Measurements from ENCODE around the gene DLGAP5. TPM values are rescaled to one million over a fixed set of nuclear protein-coding genes. Genes with fewer than 3 reads are reported as not detected.

The DLGAP5 gene
- total and polyA plus RNA-seq, 2 of the 13 experiments (the other 11 are each of a cell fraction or from before 2014, with no cell fraction given), result 7.7 to 55.8 TPM

DNA sequence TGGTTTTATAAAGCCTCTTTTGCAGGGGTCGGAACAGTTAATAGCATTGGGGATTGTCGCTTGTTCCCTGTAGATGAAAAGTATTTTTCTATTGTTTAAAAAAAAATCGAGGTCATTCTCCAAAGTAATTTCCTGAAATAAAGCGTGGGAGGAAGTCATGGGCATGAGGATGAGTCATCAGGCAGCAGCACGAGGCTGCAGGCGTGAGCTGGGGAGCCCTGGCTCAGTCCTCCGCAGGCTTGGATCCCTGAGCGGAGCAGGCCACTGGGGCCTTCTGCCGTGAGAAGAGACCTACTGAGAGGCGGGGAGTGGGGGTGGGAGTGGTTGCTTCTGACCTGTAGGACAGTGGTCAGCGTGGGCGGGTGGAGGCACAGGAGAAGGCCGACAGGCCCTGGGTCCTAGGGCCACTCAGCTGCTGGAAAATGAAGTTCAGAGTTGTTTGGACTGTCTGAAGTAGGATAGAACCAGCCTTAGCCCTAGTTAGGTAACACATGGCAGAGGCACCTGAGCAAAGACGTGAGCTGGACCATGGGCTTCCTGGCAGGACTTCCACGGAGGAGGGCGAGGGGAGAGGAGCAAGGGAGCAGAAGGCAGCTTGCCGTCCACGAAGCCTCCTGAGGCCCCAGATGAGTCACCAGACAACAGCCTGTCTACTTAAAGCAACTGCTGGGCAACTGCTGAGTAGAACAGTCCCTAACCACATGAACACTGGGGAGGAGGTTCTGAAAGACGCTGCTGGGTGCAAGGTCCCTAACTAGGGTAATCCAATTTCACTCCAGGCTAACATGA lies 83.4 kb downstream of the DLGAP5 start (continued):
- TF ChIP-seq TBX2 (CRISPR knock-in tag; IDR thresholded peaks at IDR 0.05; ENCODE audit: borderline replicate concordance) (peak; percentile 75; the same call in 1 of the 2 replicates), ZNF543 (CRISPR knock-in tag; IDR thresholded peaks at IDR 0.05) (peak; percentile 70; the same call in 1 of the 2 replicates), JUND (CRISPR knock-in tag; IDR thresholded peaks at IDR 0.05) (peak; percentile 97), IRF2 (CRISPR knock-in tag; IDR thresholded peaks at IDR 0.05) (peak; percentile 23; the same call in 1 of the 2 replicates), ARHGAP35 (CRISPR knock-in tag; IDR thresholded peaks at IDR 0.05; ENCODE audit: borderline replicate concordance) (peak; percentile 63; the same call in 1 of the 2 replicates), TGIF2 (CRISPR knock-in tag; IDR thresholded peaks at IDR 0.05) (peak; percentile 91), KLF16 (CRISPR knock-in tag; IDR thresholded peaks at IDR 0.05) (peak in 1 of 2 experiments; percentile 84; a peak in 2 of 4 replicates), ZNF441 (CRISPR knock-in tag; IDR thresholded peaks at IDR 0.05; ENCODE audit: borderline replicate concordance) (peak; percentile 89), EHMT2 (IDR thresholded peaks at IDR 0.05; ENCODE audit: borderline replicate concordance, low read depth, low read length) (0 out of 2 replicates have a peak, but pooled peaks have one; percentile 18), ZNF350 (CRISPR knock-in tag; IDR thresholded peaks at IDR 0.05; ENCODE audit: borderline replicate concordance, low read depth) (peak; percentile 60), PRPF4 (IDR thresholded peaks at IDR 0.05; ENCODE audit: low read depth, low read length, poor library complexity, severe bottlenecking) (no peak), RCOR2 (CRISPR knock-in tag; IDR thresholded peaks at IDR 0.05) (0 out of 2 replicates have a peak, but pooled peaks have one; percentile 28), ZNF546 (CRISPR knock-in tag; conservative IDR thresholded peaks at IDR 0.05) (no peak), ZNF672 (CRISPR knock-in tag; IDR thresholded peaks at IDR 0.05) (no peak), ZNF343 (CRISPR knock-in tag; IDR thresholded peaks at IDR 0.05) (peak; percentile 80; the same call in 1 of the 2 replicates), RXRB (CRISPR knock-in tag; IDR thresholded peaks at IDR 0.05; ENCODE audit: borderline replicate concordance) (peak; percentile 53), ZNF451 (CRISPR knock-in tag; IDR thresholded peaks at IDR 0.05) (peak; percentile 84), ZNF160 (CRISPR knock-in tag; IDR thresholded peaks at IDR 0.05) (no peak; the same call in 1 of the 2 replicates), MED8 (CRISPR knock-in tag; IDR thresholded peaks at IDR 0.05; ENCODE audit: insufficient replicate concordance) (no peak)
- TF ChIP-seq, protein P1, sequence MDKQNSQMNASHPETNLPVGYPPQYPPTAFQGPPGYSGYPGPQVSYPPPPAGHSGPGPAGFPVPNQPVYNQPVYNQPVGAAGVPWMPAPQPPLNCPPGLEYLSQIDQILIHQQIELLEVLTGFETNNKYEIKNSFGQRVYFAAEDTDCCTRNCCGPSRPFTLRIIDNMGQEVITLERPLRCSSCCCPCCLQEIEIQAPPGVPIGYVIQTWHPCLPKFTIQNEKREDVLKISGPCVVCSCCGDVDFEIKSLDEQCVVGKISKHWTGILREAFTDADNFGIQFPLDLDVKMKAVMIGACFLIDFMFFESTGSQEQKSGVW (CRISPR knock-in tag; IDR thresholded peaks at IDR 0.05; ENCODE audit: borderline replicate concordance), result no peak
- TF ChIP-seq, protein P2, sequence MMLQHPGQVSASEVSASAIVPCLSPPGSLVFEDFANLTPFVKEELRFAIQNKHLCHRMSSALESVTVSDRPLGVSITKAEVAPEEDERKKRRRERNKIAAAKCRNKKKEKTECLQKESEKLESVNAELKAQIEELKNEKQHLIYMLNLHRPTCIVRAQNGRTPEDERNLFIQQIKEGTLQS (CRISPR knock-in tag; IDR thresholded peaks at IDR 0.05), result peak; percentile 99
- TF ChIP-seq, protein P3, sequence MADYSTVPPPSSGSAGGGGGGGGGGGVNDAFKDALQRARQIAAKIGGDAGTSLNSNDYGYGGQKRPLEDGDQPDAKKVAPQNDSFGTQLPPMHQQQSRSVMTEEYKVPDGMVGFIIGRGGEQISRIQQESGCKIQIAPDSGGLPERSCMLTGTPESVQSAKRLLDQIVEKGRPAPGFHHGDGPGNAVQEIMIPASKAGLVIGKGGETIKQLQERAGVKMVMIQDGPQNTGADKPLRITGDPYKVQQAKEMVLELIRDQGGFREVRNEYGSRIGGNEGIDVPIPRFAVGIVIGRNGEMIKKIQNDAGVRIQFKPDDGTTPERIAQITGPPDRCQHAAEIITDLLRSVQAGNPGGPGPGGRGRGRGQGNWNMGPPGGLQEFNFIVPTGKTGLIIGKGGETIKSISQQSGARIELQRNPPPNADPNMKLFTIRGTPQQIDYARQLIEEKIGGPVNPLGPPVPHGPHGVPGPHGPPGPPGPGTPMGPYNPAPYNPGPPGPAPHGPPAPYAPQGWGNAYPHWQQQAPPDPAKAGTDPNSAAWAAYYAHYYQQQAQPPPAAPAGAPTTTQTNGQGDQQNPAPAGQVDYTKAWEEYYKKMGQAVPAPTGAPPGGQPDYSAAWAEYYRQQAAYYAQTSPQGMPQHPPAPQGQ (CRISPR knock-in tag; IDR thresholded peaks at IDR 0.05; ENCODE audit: borderline replicate concordance), result 0 out of 2 replicates have a peak, but pooled peaks have one; percentile 14
- TF ChIP-seq, protein P4, sequence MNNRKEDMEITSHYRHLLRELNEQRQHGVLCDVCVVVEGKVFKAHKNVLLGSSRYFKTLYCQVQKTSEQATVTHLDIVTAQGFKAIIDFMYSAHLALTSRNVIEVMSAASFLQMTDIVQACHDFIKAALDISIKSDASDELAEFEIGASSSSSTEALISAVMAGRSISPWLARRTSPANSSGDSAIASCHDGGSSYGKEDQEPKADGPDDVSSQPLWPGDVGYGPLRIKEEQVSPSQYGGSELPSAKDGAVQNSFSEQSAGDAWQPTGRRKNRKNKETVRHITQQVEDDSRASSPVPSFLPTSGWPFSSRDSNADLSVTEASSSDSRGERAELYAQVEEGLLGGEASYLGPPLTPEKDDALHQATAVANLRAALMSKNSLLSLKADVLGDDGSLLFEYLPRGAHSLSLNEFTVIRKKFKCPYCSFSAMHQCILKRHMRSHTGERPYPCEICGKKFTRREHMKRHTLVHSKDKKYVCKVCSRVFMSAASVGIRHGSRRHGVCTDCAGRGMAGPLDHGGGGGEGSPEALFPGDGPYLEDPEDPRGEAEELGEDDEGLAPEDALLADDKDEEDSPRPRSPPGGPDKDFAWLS (CRISPR knock-in tag; IDR thresholded peaks at IDR 0.05; ENCODE audit: borderline replicate concordance), result no peak
- TF ChIP-seq, protein P5, sequence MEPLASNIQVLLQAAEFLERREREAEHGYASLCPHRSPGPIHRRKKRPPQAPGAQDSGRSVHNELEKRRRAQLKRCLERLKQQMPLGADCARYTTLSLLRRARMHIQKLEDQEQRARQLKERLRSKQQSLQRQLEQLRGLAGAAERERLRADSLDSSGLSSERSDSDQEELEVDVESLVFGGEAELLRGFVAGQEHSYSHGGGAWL (CRISPR knock-in tag; IDR thresholded peaks at IDR 0.05), result peak; percentile 86; the same call in 1 of the 2 replicates
